Ammon's horn (tissue), 1 donor: ENCODE results near the gene FAM168A.

Experiments
- DNase-seq: peaks from one replicate; pipeline ENCODE4 v3.0.0-alpha.2; 2016; ENCODE audit warnings: low spot score

FAM168A gene

GRCh38 chr11:73388265-73389133 is 209.4 kb downstream of the FAM168A start:
- DNase-seq, result peak; percentile 51

DNA sequence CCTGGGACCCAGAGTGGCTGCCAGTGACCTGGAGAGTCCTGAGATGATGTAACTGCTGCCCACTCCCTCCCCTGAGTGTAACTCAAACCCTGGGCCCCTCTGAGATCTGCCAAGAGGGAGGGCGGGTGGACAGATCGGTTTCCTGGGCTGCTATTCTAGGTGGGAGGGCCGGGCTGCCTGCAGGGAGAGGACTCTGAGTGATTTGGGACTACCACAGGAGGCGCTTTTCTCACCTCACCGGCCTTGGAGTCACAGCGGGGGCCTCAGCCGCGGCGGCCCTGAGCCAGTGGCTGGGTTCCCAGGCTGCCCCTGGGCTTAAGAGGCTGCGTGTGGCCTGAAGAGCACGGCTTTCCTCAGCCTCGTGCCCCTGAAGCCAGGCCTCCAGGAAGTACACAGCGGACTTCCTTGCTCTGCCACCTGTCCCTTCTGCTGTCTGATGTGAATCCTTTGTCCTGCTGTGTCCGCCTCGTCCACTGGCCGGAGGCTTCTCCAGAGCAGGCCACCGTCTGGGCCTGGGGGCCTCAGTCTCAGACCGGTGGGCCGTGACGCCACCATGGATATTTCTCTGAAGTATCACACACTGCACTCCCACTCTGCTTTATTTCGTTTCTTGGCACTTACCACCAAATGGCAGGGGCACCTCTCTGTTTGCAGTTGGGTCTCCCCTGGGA is 210.2 kb downstream of the FAM168A start:
- DNase-seq, result no peak

- no peak for DNase-seq
These were observed 211.4 kb downstream of the FAM168A start for GRCh38 chr11:73386546-73386945.

DNA sequence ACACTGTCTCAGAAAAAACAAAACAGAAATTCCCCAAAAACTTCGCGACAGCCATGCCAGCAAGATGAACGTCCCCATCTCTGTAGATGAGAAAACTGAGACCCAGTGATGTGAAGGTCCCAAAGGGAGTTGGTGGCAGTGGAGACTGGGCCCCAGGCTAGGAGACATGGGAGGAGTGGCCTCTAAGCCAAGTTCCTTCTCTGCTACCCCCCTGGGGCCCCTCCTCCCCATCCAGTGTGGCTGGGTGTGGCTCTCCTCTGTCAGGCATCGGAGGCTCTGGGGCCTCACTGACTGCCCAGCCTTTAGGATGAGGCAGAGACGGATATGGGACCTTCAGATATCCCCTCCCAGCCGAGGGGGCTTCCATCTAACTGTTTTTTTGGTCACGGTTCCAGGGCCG is 211.9 kb downstream of the FAM168A start:
- DNase-seq, result no peak

GRCh38 chr11:73384872-73385689 is 212.8 kb downstream of the FAM168A start:
- DNase-seq, result peak; percentile 72

DNA sequence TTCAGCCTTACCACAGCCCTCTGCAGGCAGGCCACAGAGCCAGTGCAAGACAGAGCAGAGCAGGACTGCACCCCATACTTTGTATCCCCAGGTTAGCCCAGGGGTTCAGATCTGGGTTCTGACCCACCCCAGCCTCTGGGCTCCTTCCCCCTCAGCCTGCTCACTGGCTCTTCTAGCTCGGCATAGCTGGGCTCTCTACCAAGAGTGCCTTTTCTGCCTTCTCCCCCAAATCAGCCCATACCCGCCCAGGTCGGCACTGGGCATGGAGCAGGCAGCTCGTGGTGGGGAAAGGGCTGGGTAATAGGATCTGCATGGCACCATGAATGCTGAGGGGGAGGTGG is 213.4 kb downstream of the FAM168A start:
- no peak for DNase-seq

GRCh38 chr11:73384125-73384441 is 213.8 kb downstream of the FAM168A start:
- no peak for DNase-seq

DNA sequence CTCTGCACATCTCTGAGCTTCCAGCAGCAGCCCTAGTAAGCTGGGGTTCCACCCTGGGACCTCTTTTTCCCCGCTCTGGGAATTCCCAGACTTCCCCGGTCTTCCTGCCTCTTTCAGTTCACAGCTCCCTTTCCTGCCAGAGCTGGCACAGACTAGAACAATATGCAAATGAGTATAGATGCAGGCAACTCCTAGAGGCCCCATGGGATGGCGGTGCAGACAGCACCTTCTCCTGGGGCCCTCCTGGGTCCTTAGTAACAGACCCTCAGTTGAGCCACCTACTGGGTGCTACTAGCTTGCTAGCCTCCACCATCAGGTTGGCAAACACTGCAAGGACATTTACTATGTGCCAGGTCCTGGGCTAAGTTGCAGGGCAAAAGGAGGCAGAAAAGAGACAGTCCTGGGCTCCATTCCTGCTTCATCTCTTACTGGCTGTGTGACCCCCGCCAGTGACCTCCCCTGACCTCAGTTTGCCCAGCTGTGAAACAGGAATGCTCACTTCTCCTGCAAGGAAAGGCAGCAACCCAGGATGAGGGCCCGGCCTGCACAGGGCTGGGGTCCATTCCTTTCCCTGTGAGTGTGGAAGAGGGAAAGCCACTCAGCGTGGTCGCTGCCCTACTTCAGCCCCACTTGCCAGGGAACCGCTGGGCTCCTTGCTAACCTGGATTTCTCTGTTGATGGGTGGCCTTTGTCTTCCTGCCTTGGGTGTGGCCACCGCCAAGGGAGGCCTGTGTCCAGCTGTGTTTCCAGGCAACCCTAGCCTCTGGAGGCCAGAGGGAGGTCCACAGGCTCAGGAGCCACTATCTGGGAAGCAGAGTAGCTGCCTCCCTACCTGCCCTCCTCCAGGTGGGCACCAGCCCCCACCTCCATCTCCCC is 214.4 kb downstream of the FAM168A start:
- peak; percentile 63 for DNase-seq

DNA sequence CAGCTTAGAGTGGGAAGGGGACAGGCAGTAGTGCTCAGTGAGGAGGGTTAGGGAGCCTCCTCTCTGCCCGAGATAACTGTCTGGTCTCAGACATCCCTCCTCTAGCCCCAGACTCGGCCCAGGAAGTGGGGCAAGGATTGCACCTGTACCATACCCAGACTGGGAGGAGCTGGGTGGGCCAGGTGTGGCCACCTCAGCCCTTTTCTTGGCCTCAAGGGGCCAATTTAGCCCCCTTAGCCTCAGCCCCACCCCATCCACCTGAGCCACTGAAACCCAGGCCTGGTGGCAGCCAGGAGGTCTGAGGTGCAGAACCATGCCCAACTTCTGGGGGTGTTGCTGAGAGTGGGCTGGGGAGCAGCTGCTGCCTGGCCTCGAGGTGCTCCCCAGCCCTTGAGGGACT is 215.2 kb downstream of the FAM168A start:
- DNase-seq, result no peak

DNA sequence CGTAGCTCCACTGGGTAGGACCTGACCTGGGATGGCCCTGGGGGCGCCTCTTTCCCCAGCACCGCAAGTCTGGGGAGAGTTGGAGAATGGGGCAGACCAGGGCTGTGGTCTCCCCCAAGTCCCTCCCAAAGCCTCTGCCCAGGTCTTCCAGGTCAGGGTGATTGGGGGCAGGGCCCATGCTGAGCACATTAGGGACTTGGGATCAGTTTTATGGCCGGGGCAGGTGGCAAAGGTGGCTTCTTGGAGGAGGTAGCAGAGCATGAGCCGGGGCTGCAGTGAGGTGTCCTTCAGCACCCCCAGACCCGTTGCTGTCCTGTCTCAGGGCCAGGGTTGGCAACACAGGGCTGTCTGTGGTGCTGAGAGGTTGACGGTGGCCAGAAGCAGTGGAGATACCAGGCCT is 215.7 kb downstream of the FAM168A start:
- no peak for DNase-seq

DNA sequence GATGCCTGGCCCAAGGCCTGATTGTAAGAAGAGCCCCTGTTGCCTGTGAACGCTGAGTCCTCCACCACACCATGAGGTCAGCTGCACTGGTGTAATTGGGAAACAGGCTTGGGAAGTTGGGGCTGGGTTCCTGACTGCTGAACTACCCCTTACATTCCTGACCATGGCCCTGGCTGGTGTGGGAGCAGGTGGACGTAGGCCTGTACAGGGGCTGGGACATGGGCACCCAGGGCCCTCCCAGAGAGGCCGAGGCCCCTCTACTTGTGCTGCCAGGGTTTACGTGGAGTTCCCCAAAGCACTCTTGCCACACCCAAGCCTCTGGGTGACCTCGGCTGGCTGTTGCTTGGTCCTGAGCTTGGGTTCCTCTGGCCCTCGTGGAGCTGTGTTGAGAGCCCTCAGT is 216.3 kb downstream of the FAM168A start:
- no peak for DNase-seq

- no peak for DNase-seq
These were observed 217.0 kb downstream of the FAM168A start for GRCh38 chr11:73380897-73381410.

DNA sequence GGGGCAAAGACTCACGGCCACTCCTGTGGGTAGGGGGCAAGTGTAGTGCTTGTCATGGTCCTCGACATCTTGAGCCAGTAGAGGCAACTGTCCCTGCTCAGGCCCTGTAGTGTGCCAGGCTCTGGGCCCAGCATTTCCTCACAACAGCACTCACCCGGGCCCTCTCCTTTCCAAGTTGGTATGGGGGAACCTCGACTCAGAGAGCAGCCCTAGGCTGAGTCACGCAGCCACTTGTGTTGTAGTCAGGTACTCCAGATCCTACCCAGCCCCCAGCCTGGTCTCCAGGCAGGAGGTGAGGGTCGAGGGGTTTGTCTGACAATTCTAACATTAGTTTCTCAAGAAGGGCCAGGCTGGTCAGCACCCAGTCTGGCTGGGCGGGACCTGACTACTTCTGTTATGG is 217.6 kb downstream of the FAM168A start:
- no peak for DNase-seq

- DNase-seq, result no peak
These were observed 218.6 kb downstream of the FAM168A start for GRCh38 chr11:73379189-73379880.

DNA sequence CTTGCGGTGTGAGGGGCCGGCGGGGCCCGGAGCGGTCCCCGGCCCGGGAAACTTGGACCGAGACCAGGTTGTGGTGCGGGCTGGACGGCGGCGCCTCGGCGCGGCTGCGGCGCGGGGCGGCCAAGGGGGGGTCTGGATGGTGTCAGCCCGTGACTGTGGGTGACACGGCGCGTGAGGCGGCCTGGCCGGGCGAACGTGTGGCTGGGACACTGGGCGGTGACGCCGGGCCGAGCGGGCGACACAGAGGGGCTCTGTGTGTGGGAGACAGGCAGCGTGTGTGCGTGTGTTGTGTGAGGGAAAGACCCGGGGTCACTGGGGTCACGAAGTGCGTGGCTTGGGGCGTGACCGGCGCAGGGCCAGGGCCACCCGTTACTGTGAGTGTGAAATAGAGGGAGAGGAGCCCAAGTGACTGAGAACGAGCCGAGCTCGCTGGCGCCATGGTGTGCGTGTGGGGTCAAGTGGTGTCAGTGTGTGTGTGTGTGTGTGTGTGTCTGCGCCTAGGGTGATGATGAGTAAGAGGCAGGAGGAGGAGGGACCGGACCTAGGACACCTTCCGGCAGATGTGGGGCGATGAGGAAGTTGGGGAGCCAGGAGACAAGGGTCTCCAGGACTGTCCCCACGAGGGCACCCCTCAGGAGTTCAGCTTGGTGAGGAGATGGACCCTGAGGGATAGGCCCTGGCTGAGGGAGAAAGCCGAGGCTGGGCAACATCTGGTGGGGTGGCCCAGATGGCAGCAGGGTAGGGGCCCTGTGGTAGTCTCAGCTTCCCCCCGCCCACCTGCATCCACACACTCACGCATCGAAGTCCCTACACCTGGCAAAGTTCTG is 220.9 kb downstream of the FAM168A start:
- peak; percentile 63 for DNase-seq

- peak; percentile 92 for DNase-seq
These were observed 221.6 kb downstream of the FAM168A start, which contains the start of gene RELT for GRCh38 chr11:73376160-73376802. Gene RELT (plus strand): TSS chr11:73376399. CDS start chr11:73389137, 12,738 bp downstream.

GRCh38 chr11:73375830-73376159 is 222.1 kb downstream of the FAM168A start:
- DNase-seq, result no peak

GRCh38 chr11:73374151-73374550 is 223.8 kb downstream of the FAM168A start:
- DNase-seq, result no peak

DNA sequence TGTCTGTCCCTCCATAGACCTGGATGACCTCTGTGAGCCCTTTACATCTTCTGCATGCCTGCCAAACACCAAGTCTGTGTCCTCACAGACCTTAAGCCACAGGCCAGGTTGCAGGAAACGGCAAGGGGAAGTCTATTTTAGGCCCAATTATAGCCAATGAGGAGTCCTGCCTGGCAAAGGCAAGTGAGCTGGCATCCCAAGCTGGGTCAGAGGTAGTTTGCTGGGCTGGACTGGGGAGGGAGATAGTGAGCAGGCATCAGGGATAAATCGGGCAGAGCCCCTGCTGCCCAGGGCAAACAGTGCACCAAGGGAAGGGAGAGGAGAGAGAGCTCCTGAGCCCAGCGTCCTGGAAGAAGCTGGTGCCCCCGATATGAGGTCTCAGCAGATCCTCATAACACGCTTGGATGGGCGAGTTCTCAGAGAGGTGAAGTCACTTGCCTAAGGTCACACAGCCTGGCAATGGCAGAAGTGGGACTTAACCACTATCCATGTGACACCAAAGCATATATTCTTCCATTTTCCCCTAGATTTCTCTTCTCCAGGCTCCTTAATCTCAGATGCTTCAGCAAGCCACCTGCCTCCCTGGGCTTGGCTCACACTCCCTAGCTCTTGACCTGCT is 225.4 kb downstream of the FAM168A start:
- DNase-seq, result no peak
